GM12865 (cell line): ENCODE results near the gene ATXN7.

ENCODE experiments used
- DNase-seq: peaks from one replicate; pipeline ENCODE4 v3.0.0; 2010; ENCODE audit warnings: low read depth
- H3K4me3 ChIP-seq: 2 replicates; pipeline ENCODE4 v1.5.1; 2011; ENCODE audit warnings: mild to moderate bottlenecking, low read depth, low read length, control low read depth
- CTCF ChIP-seq: IDR thresholded peaks from 2 replicates; pipeline ENCODE4 v1.5.1; 2011; ENCODE audit warnings: low read length, control low read depth, low read depth, inconsistent platforms; ENCODE audit not compliant: insufficient read depth; ENCODE audit errors: missing control alignments

ATXN7 gene

GRCh38 chr3:63951492-63952247, 88.0 kb downstream of the ATXN7 start:
- no peak for TF ChIP-seq CTCF
- peak; percentile 20 for DNase-seq
- peak overlapping the region; percentile 8; the same call in 1 of the 2 replicates for H3K4me3 ChIP-seq

GRCh38 chr3:63952248-63952594, 88.6 kb downstream of the ATXN7 start:
- no peak for DNase-seq
- no peak for TF ChIP-seq CTCF
- no peak overlapping the region for H3K4me3 ChIP-seq

GRCh38 chr3:63954182-63954581, 90.5 kb downstream of the ATXN7 start:
- DNase-seq: no peak
- no peak for TF ChIP-seq CTCF
- H3K4me3 ChIP-seq: no peak overlapping the region

- TF ChIP-seq CTCF: no peak
- no peak overlapping the region for H3K4me3 ChIP-seq
- no peak for DNase-seq
Measured at GRCh38 chr3:63955036-63955650, 91.5 kb downstream of the ATXN7 start.

GRCh38 chr3:63955830-63956545, 92.3 kb downstream of the ATXN7 start:
- no peak overlapping the region for H3K4me3 ChIP-seq
- DNase-seq: no peak
- TF ChIP-seq CTCF: no peak

GRCh38 chr3:63959146-63959545, 95.5 kb downstream of the ATXN7 start:
- no peak for TF ChIP-seq CTCF
- no peak overlapping the region for H3K4me3 ChIP-seq
- no peak for DNase-seq
